PFSK-1 (cell line): Measurements from ENCODE around the gene DLGAP1.

ENCODE experiments used
- FOXP2 ChIP-seq: optimal IDR thresholded peaks from 2 replicates; pipeline ENCODE3; 2011; ENCODE audit warnings: borderline replicate concordance, control low read depth, inconsistent platforms; ENCODE audit not compliant: insufficient read depth; ENCODE audit errors: extremely low read length, extremely low read depth
- POLR2AphosphoS5 ChIP-seq: IDR thresholded peaks from 2 replicates; pipeline ENCODE4 v1.6.1; 2012; ENCODE audit warnings: low read depth, mild to moderate bottlenecking, control low read depth, low read length, moderate library complexity
- REST ChIP-seq, 2 experiments: IDR thresholded peaks; 2 replicates each; pipeline versions ENCODE4 v1.6.1 to v1.8.0; 2011 to 2012; ENCODE audit warnings: low read depth in 2 of 2, low read length in 2 of 2, control low read depth in 1 of 2, inconsistent platforms in 1 of 2, mild to moderate bottlenecking in 1 of 2, moderate library complexity in 1 of 2; ENCODE audit not compliant: insufficient read depth in 1 of 2
- SIN3A ChIP-seq: IDR thresholded peaks from 2 replicates; pipeline ENCODE4 v1.6.1; 2012; ENCODE audit warnings: mild to moderate bottlenecking, low read length, moderate library complexity, borderline replicate concordance; ENCODE audit not compliant: insufficient read depth
- TAF1 ChIP-seq: IDR thresholded peaks from 2 replicates; pipeline ENCODE4 v1.6.1; 2012; ENCODE audit warnings: low read length, control low read depth, borderline replicate concordance; ENCODE audit not compliant: insufficient read depth

GRCh38 chr18:3832025-3832638 is 623.0 kb downstream of the DLGAP1 start:
- no peak for TF ChIP-seq FOXP2
- no peak for TF ChIP-seq TAF1
- no peak for TF ChIP-seq POLR2AphosphoS5
- no peak for TF ChIP-seq REST (IDR thresholded peaks at IDR 0.05; ENCODE audit: insufficient read depth in 1 of 2, low read depth in 2 of 2, low read length in 2 of 2)
- no peak for TF ChIP-seq SIN3A
